ENCODE measurements around the gene TLN1. TPM values are rescaled to one million over a fixed set of nuclear protein-coding genes. Genes with fewer than 3 reads are reported as not detected.

The TLN1 gene
- total and polyA plus RNA-seq, 2 experiments from 2014 or later: 21.5 to 120 TPM

- Mint-ChIP-seq H3K4me1 (peaks cover 12% of the 10 kb centered on the region), H3K36me3 (ENCODE audit: low read depth) (peaks cover 25% of the 10 kb centered on the region), H3K27ac (no peak overlapping the region), H3K27me3 (ENCODE audit: insufficient read depth, low read depth, poor library complexity) (peaks cover 8% of the 10 kb centered on the region), H3K4me3 (no peak overlapping the region), H3K9me3 (no peaks in the 10 kb centered on the region; the same call in 2 of the 3 replicates)
- TF ChIP-seq ZNF331 (CRISPR knock-in tag; IDR thresholded peaks at IDR 0.05; ENCODE audit: low read depth): no peak
- TF ChIP-seq EZH2phosphoT487 (IDR thresholded peaks at IDR 0.05; ENCODE audit: unreplicated experiment): no peak
- 0 out of 2 replicates have a peak, but pooled peaks have one; percentile 37 for TF ChIP-seq ETS1 (IDR thresholded peaks at IDR 0.05)
- no peak for TF ChIP-seq ZNF114 (CRISPR knock-in tag; IDR thresholded peaks at IDR 0.05)
- TF ChIP-seq JUNB (IDR thresholded peaks at IDR 0.05; ENCODE audit: unreplicated experiment): no peak
- no peak for TF ChIP-seq NANOG (IDR thresholded peaks at IDR 0.05; ENCODE audit: borderline replicate concordance)
- no peak for TF ChIP-seq EZH2 (IDR thresholded peaks at IDR 0.05; ENCODE audit: low read depth, unreplicated experiment)
- 0 out of 2 replicates have a peak, but pooled peaks have one; percentile 35 for TF ChIP-seq ZNF462 (CRISPR knock-in tag; IDR thresholded peaks at IDR 0.05)
- no peak for TF ChIP-seq CREB1 (CRISPR knock-in tag; IDR thresholded peaks at IDR 0.05; ENCODE audit: low read depth)
- Histone ChIP-seq H3K27ac (ENCODE audit: low read depth) (peak overlapping the region; percentile 1), H3K9me2 (ENCODE audit: insufficient read depth) (no peaks in the 10 kb centered on the region), H4K20me1 (replicated peaks; ENCODE audit: insufficient read depth) (peaks cover 4% of the 10 kb centered on the region; the same call in 1 of the 2 replicates), H3K4me1 (ENCODE audit: insufficient read depth) (peaks cover 41% of the 10 kb centered on the region), H2AFZ (no peak overlapping the region), H3K4me2 (peak overlapping the region; percentile 53), H3F3A (replicated peaks; ENCODE audit: low read depth) (peaks cover 3% of the 10 kb centered on the region; the same call in 1 of the 2 replicates), H3K27me3 (ENCODE audit: insufficient read depth) (no peaks in the 10 kb centered on the region), H3K4me3 (peak overlapping the region; percentile 26), H3K79me2 (replicated peaks; ENCODE audit: insufficient read depth) (peaks cover 43% of the 10 kb centered on the region), H3K36me3 (ENCODE audit: insufficient read depth) (peaks cover 10% of the 10 kb centered on the region)
- DNase-seq (ENCODE audit: low spot score) (peak; percentile 92), ATAC-seq (peak; percentile 6)
These were observed 3.7 kb downstream of the TLN1 start for GRCh38 chr9:35728041-35728971.
